Keratinocyte (primary cell): ENCODE measurements around the gene POLR1B. TPM values are rescaled to one million over a fixed set of nuclear protein-coding genes. Genes with fewer than 3 reads are reported as not detected.
A peak's percentile ranks its signal among the peaks of the same experiment; 100 is the strongest.
"Not testable (repeated sequence)": the region's sequence is repeated elsewhere in the genome, so short reads cannot be mapped to it uniquely, and the experiment has no call there.

ENCODE experiments used
- DNase-seq: peaks from one replicate; pipeline ENCODE4 v3.0.0-alpha.2; 2011; ENCODE audit warnings: low read depth, missing footprints, low spot score
- FAIRE-seq: peaks from 2 replicates; lab custom pipeline; 2011; peaks lifted over from hg19 to GRCh38; lab: Jason Lieb, UNC
- H2AFZ ChIP-seq: 2 replicates; pipeline ENCODE4 v1.6.0; 2012; ENCODE audit warnings: low read length, control low read depth, inconsistent platforms; ENCODE audit not compliant: control insufficient read depth
- H3K27ac ChIP-seq: 2 replicates; pipeline ENCODE4 v1.5.1; 2011; ENCODE audit warnings: low read length; ENCODE audit not compliant: control insufficient read depth, insufficient read depth
- H3K27me3 ChIP-seq: 3 replicates; pipeline ENCODE4 v1.6.0; 2011; ENCODE audit warnings: low read length; ENCODE audit not compliant: control insufficient read depth, insufficient read depth; ENCODE audit errors: extremely low read depth
- H3K36me3 ChIP-seq, 2 experiments: 2 replicates in 1 of 2; 3 replicates in 1 of 2; pipeline ENCODE4 v1.5.1; 2011; ENCODE audit warnings: low read length in 2 of 2, mild to moderate bottlenecking in 1 of 2; ENCODE audit not compliant: control insufficient read depth in 2 of 2, insufficient read depth in 2 of 2; ENCODE audit errors: extremely low read depth in 1 of 2
- H3K4me1 ChIP-seq: 3 replicates; pipeline ENCODE4 v1.5.1; 2011; ENCODE audit warnings: low read length; ENCODE audit not compliant: control insufficient read depth, insufficient read depth; ENCODE audit errors: extremely low read depth
- H3K4me2 ChIP-seq: 3 replicates; pipeline ENCODE4 v1.6.0; 2011; ENCODE audit warnings: low read depth, low read length; ENCODE audit not compliant: control insufficient read depth, insufficient read depth; ENCODE audit errors: extremely low read depth
- H3K4me3 ChIP-seq, 3 experiments: fragments of 200-600 bp in 1 of 3; sonication (generic) in 1 of 3; 2 replicates in 2 of 3; 3 replicates in 1 of 3; pipeline ENCODE4 v1.5.1; 2011 to 2016; ENCODE audit warnings: low read length in 3 of 3, mild to moderate bottlenecking in 3 of 3, control low read depth in 2 of 3, inconsistent platforms in 1 of 3, low read depth in 1 of 3, mixed read lengths in 1 of 3, mixed run types in 1 of 3, moderate library complexity in 1 of 3; ENCODE audit not compliant: control insufficient read depth in 2 of 3, insufficient read depth in 2 of 3; ENCODE audit errors: extremely low read depth in 1 of 3
- H3K79me2 ChIP-seq: 2 replicates; pipeline ENCODE4 v1.6.0; 2012; ENCODE audit warnings: low read length; ENCODE audit not compliant: control insufficient read depth, insufficient read depth
- H3K9ac ChIP-seq: 3 replicates; pipeline ENCODE4 v1.6.0; 2011; ENCODE audit warnings: low read length; ENCODE audit not compliant: control insufficient read depth, insufficient read depth; ENCODE audit errors: extremely low read depth
- H3K9me1 ChIP-seq: 3 replicates; pipeline ENCODE4 v1.6.0; 2011; ENCODE audit warnings: low read length; ENCODE audit not compliant: control insufficient read depth, insufficient read depth; ENCODE audit errors: extremely low read depth
- H3K9me3 ChIP-seq: 2 replicates; pipeline ENCODE4 v1.5.1; 2012; ENCODE audit warnings: low read depth, low read length; ENCODE audit not compliant: control insufficient read depth
- H4K20me1 ChIP-seq: 3 replicates; pipeline ENCODE4 v1.6.0; 2011; ENCODE audit warnings: low read length; ENCODE audit not compliant: control insufficient read depth, insufficient read depth; ENCODE audit errors: extremely low read depth
- CTCF ChIP-seq, 3 experiments: IDR thresholded peaks in 1 of 3; conservative IDR thresholded peaks in 1 of 3; optimal IDR thresholded peaks in 1 of 3; 2 replicates in 2 of 3; 3 replicates in 1 of 3; pipeline versions ENCODE3 to v1.5.1; 2011; ENCODE audit warnings: low read length in 3 of 3, mild to moderate bottlenecking in 3 of 3, moderate library complexity in 2 of 3, control low read depth in 1 of 3, inconsistent platforms in 1 of 3; ENCODE audit not compliant: insufficient read depth in 2 of 3; ENCODE audit errors: extremely low read depth in 1 of 3
- dilution Hi-C: fragments of 300-500 bp; cut with MboI; formaldehyde crosslinking; loops from one replicate; pipeline ENCODE4 v1.7.0; 2020; ENCODE audit warnings: low sequenced_read_pairs; ENCODE audit not compliant: extremely low pct_ligation_motif_present
- polyA plus RNA-seq, 5 experiments: library from polyadenylated mRNA; depleted of rRNA in 3 of 5; stranded (reverse) in 3 of 5; stranded (forward) in 1 of 5; unstranded in 1 of 5; fragments of >200 nt; gene quantifications; 1 replicate in 1 of 5; 2 replicates in 3 of 5; 3 replicates in 1 of 5; pipeline versions ENCODE4 v1.2.1 to v1.2.3, GENCODE V29; 2011 to 2012; ENCODE audit warnings: missing spikeins in 2 of 5, low read depth in 1 of 5, low replicate concordance in 1 of 5

Gene POLR1B
- polyA plus RNA-seq, 1 donor (not counting 4 experiments of a cell fraction or from before 2014, with no cell fraction given) = 31.9 TPM

- H2AFZ ChIP-seq, H3K9me3 ChIP-seq, H3K36me3 ChIP-seq, H3K4me1 ChIP-seq, H3K9me1 ChIP-seq, DNase-seq, H3K4me3 ChIP-seq, H3K4me2 ChIP-seq, H3K79me2 ChIP-seq, H4K20me1 ChIP-seq, FAIRE-seq, H3K27me3 ChIP-seq, dilution Hi-C loops, H3K27ac ChIP-seq, H3K9ac ChIP-seq: not testable (repeated sequence)
- peak in 2 of 3 experiments; percentile 7 to 27 for TF ChIP-seq CTCF (optimal IDR thresholded peaks at IDR 0.05 in 1 of 3, IDR thresholded peaks at IDR 0.05 in 1 of 3, conservative IDR thresholded peaks at IDR 0.05 in 1 of 3; ENCODE audit: extremely low read depth in 1 of 3, insufficient read depth in 2 of 3, low read length in 3 of 3)
These were observed 41.3 kb upstream of the POLR1B start for GRCh38 chr2:112500850-112501484.

GRCh38 chr2:112509239-112509998 is 32.8 kb upstream of the POLR1B start:
- dilution Hi-C loops, DNase-seq, H3K36me3 ChIP-seq, H3K27me3 ChIP-seq, H2AFZ ChIP-seq, H3K27ac ChIP-seq, H3K9ac ChIP-seq, H3K79me2 ChIP-seq, H4K20me1 ChIP-seq, FAIRE-seq, H3K9me3 ChIP-seq, H3K4me1 ChIP-seq, H3K9me1 ChIP-seq, H3K4me2 ChIP-seq, H3K4me3 ChIP-seq: not testable (repeated sequence)
